Measurements from ENCODE around the gene SNRPD3.
"Not testable (repeated sequence)": the region's sequence is repeated elsewhere in the genome, so short reads cannot be mapped to it uniquely, and the experiment has no call there.

Gene SNRPD3

GRCh38 chr22:24588757-24589481, 33.1 kb downstream of the SNRPD3 start:
- no peak overlapping the region for H3K9ac ChIP-seq (ENCODE audit: low read depth, low read length)
- no peak overlapping the region for H3K27ac ChIP-seq (ENCODE audit: low read length)
- H3K27me3 ChIP-seq (ENCODE audit: insufficient read depth, low read length): no peaks in the 10 kb centered on the region
- H3K4me3 ChIP-seq (ENCODE audit: low read length): no peak overlapping the region
- H3K36me3 ChIP-seq (ENCODE audit: insufficient read depth, low read depth, low read length): peaks cover 13% of the 10 kb centered on the region
- no peaks in the 10 kb centered on the region for H3K9me3 ChIP-seq (ENCODE audit: insufficient read depth, low read depth, low read length)
- H3K4me1 ChIP-seq (ENCODE audit: insufficient read depth, low read length): peaks cover 2% of the 10 kb centered on the region; the same call in 1 of the 2 replicates

GRCh38 chr22:24589518-24590030, 33.8 kb downstream of the SNRPD3 start:
- H3K4me1 ChIP-seq (ENCODE audit: insufficient read depth, low read length): peaks cover 2% of the 10 kb centered on the region; the same call in 1 of the 2 replicates
- H3K27me3 ChIP-seq (ENCODE audit: insufficient read depth, low read length): no peaks in the 10 kb centered on the region
- no peak overlapping the region for H3K9ac ChIP-seq (ENCODE audit: low read depth, low read length)
- no peaks in the 10 kb centered on the region for H3K9me3 ChIP-seq (ENCODE audit: insufficient read depth, low read depth, low read length)
- no peak overlapping the region for H3K27ac ChIP-seq (ENCODE audit: low read length)
- peaks cover 13% of the 10 kb centered on the region for H3K36me3 ChIP-seq (ENCODE audit: insufficient read depth, low read depth, low read length)
- H3K4me3 ChIP-seq (ENCODE audit: low read length): no peak overlapping the region

GRCh38 chr22:24590596-24591173, 34.9 kb downstream of the SNRPD3 start:
- Histone ChIP-seq H3K9ac (ENCODE audit: low read depth, low read length) (no peak overlapping the region), H3K4me3 (ENCODE audit: low read length) (no peak overlapping the region), H3K4me1 (ENCODE audit: insufficient read depth, low read length) (peaks cover 2% of the 10 kb centered on the region; the same call in 1 of the 2 replicates), H3K27me3 (ENCODE audit: insufficient read depth, low read length) (no peaks in the 10 kb centered on the region), H3K36me3 (ENCODE audit: insufficient read depth, low read depth, low read length) (peaks cover 13% of the 10 kb centered on the region), H3K9me3 (ENCODE audit: insufficient read depth, low read depth, low read length) (no peaks in the 10 kb centered on the region), H3K27ac (ENCODE audit: low read length) (no peak overlapping the region)

GRCh38 chr22:24591286-24591830, 35.6 kb downstream of the SNRPD3 start:
- no peak overlapping the region for H3K9ac ChIP-seq (ENCODE audit: low read depth, low read length)
- H3K36me3 ChIP-seq (ENCODE audit: insufficient read depth, low read depth, low read length): peaks cover 13% of the 10 kb centered on the region
- peaks cover 2% of the 10 kb centered on the region; the same call in 1 of the 2 replicates for H3K4me1 ChIP-seq (ENCODE audit: insufficient read depth, low read length)
- H3K27ac ChIP-seq (ENCODE audit: low read length): no peak overlapping the region
- no peaks in the 10 kb centered on the region for H3K9me3 ChIP-seq (ENCODE audit: insufficient read depth, low read depth, low read length)
- H3K4me3 ChIP-seq (ENCODE audit: low read length): no peak overlapping the region
- H3K27me3 ChIP-seq (ENCODE audit: insufficient read depth, low read length): no peaks in the 10 kb centered on the region

- Histone ChIP-seq H3K9me3 (ENCODE audit: insufficient read depth, low read depth, low read length) (no peaks in the 10 kb centered on the region), H3K27ac (ENCODE audit: low read length) (no peak overlapping the region), H3K9ac (ENCODE audit: low read depth, low read length) (peak overlapping the region; percentile 73; the same call in 1 of the 2 replicates), H3K4me1 (ENCODE audit: insufficient read depth, low read length) (peaks cover 2% of the 10 kb centered on the region; the same call in 1 of the 2 replicates), H3K36me3 (ENCODE audit: insufficient read depth, low read depth, low read length) (peaks cover 12% of the 10 kb centered on the region), H3K27me3 (ENCODE audit: insufficient read depth, low read length) (no peaks in the 10 kb centered on the region), H3K4me3 (ENCODE audit: low read length) (peak overlapping the region; percentile 82)
Observed at GRCh38 chr22:24592058-24592850, 36.5 kb downstream of the SNRPD3 start.

- H3K4me1 ChIP-seq (ENCODE audit: insufficient read depth, low read length): peaks cover 2% of the 10 kb centered on the region; the same call in 1 of the 2 replicates
- no peaks in the 10 kb centered on the region for H3K9me3 ChIP-seq (ENCODE audit: insufficient read depth, low read depth, low read length)
- peak within 1 kb of the TSS; percentile 87 for H3K9ac ChIP-seq (ENCODE audit: low read depth, low read length)
- peak within 1 kb of the TSS; percentile 80 for H3K27ac ChIP-seq (ENCODE audit: low read length)
- peaks cover 5% of the 10 kb centered on the region; the same call in 1 of the 2 replicates for H3K36me3 ChIP-seq (ENCODE audit: insufficient read depth, low read depth, low read length)
- H3K27me3 ChIP-seq (ENCODE audit: insufficient read depth, low read length): no peaks in the 10 kb centered on the region
- H3K4me3 ChIP-seq (ENCODE audit: low read length): peak within 1 kb of the TSS; percentile 82
Observed at GRCh38 chr22:24592851-24593558, 37.2 kb downstream of the SNRPD3 start, which contains the start of gene LRRC75B. TSS of gene LRRC75B (minus strand) at chr22:24593073. CDS start at chr22:24593039, 34 bp downstream.

- H3K27me3 ChIP-seq (ENCODE audit: insufficient read depth, low read length); H3K4me1 ChIP-seq (ENCODE audit: insufficient read depth, low read length); H3K36me3 ChIP-seq (ENCODE audit: insufficient read depth, low read depth, low read length); H3K27ac ChIP-seq (ENCODE audit: low read length); H3K9me3 ChIP-seq (ENCODE audit: insufficient read depth, low read depth, low read length): not testable (repeated sequence)
- Histone ChIP-seq H3K4me3 (ENCODE audit: low read length) (peak overlapping the region; percentile 72), H3K9ac (ENCODE audit: low read depth, low read length) (peak overlapping the region; percentile 87; the same call in 1 of the 2 replicates)
Observed at GRCh38 chr22:24593559-24593835, 37.7 kb downstream of the SNRPD3 start.

- Histone ChIP-seq H3K9ac (ENCODE audit: low read depth, low read length) (peak overlapping the region; percentile 87; the same call in 1 of the 2 replicates), H3K27me3 (ENCODE audit: insufficient read depth, low read length) (no peaks in the 10 kb centered on the region)
Observed at GRCh38 chr22:24593836-24594568, 38.2 kb downstream of the SNRPD3 start.

GRCh38 chr22:24594569-24595120, 38.8 kb downstream of the SNRPD3 start:
- Histone ChIP-seq H3K36me3 (ENCODE audit: insufficient read depth, low read depth, low read length) (no peaks in the 10 kb centered on the region), H3K9me3 (ENCODE audit: insufficient read depth, low read depth, low read length) (no peaks in the 10 kb centered on the region), H3K27ac (ENCODE audit: low read length) (no peak overlapping the region), H3K27me3 (ENCODE audit: insufficient read depth, low read length) (no peaks in the 10 kb centered on the region), H3K4me1 (ENCODE audit: insufficient read depth, low read length) (peaks cover 2% of the 10 kb centered on the region; the same call in 1 of the 2 replicates), H3K4me3 (ENCODE audit: low read length) (no peak overlapping the region), H3K9ac (ENCODE audit: low read depth, low read length) (peak overlapping the region; percentile 18; the same call in 1 of the 2 replicates)

More at GRCh38 chr22:24593836-24594568, 38.2 kb downstream of the SNRPD3 start:
- H3K4me1 ChIP-seq (ENCODE audit: insufficient read depth, low read length): peaks cover 2% of the 10 kb centered on the region; the same call in 1 of the 2 replicates
- no peaks in the 10 kb centered on the region for H3K36me3 ChIP-seq (ENCODE audit: insufficient read depth, low read depth, low read length)
- H3K27ac ChIP-seq (ENCODE audit: low read length): no peak overlapping the region
- H3K4me3 ChIP-seq (ENCODE audit: low read length): no peak overlapping the region
- H3K9me3 ChIP-seq (ENCODE audit: insufficient read depth, low read depth, low read length): no peaks in the 10 kb centered on the region

GRCh38 chr22:24595228-24595627, 39.4 kb downstream of the SNRPD3 start:
- Histone ChIP-seq H3K4me3 (ENCODE audit: low read length) (no peak overlapping the region), H3K36me3 (ENCODE audit: insufficient read depth, low read depth, low read length) (no peaks in the 10 kb centered on the region), H3K9me3 (ENCODE audit: insufficient read depth, low read depth, low read length) (no peaks in the 10 kb centered on the region), H3K4me1 (ENCODE audit: insufficient read depth, low read length) (peaks cover 2% of the 10 kb centered on the region; the same call in 1 of the 2 replicates), H3K27me3 (ENCODE audit: insufficient read depth, low read length) (no peaks in the 10 kb centered on the region), H3K9ac (ENCODE audit: low read depth, low read length) (peak overlapping the region; percentile 18; the same call in 1 of the 2 replicates), H3K27ac (ENCODE audit: low read length) (no peak overlapping the region)

Data from iPS-20b (cell line).